Measurements from ENCODE around the gene SSH3.

SSH3 gene

GRCh38 chr11:67301313-67301921 is 1.9 kb upstream of the SSH3 start:
- FAIRE-seq (no peak), DNase-seq (ENCODE audit: insufficient read length, low spot score) (no peak)
- TF ChIP-seq, protein P1, sequence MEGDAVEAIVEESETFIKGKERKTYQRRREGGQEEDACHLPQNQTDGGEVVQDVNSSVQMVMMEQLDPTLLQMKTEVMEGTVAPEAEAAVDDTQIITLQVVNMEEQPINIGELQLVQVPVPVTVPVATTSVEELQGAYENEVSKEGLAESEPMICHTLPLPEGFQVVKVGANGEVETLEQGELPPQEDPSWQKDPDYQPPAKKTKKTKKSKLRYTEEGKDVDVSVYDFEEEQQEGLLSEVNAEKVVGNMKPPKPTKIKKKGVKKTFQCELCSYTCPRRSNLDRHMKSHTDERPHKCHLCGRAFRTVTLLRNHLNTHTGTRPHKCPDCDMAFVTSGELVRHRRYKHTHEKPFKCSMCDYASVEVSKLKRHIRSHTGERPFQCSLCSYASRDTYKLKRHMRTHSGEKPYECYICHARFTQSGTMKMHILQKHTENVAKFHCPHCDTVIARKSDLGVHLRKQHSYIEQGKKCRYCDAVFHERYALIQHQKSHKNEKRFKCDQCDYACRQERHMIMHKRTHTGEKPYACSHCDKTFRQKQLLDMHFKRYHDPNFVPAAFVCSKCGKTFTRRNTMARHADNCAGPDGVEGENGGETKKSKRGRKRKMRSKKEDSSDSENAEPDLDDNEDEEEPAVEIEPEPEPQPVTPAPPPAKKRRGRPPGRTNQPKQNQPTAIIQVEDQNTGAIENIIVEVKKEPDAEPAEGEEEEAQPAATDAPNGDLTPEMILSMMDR (IDR thresholded peaks at IDR 0.05; ENCODE audit: insufficient read depth, missing control alignments), result no peak

GRCh38 chr11:67301951-67302516 is 1.3 kb upstream of the SSH3 start:
- DNase-seq (ENCODE audit: insufficient read length, low spot score) (no peak), FAIRE-seq (no peak)
- TF ChIP-seq, protein P1 (IDR thresholded peaks at IDR 0.05; ENCODE audit: insufficient read depth, missing control alignments), result no peak

DNA sequence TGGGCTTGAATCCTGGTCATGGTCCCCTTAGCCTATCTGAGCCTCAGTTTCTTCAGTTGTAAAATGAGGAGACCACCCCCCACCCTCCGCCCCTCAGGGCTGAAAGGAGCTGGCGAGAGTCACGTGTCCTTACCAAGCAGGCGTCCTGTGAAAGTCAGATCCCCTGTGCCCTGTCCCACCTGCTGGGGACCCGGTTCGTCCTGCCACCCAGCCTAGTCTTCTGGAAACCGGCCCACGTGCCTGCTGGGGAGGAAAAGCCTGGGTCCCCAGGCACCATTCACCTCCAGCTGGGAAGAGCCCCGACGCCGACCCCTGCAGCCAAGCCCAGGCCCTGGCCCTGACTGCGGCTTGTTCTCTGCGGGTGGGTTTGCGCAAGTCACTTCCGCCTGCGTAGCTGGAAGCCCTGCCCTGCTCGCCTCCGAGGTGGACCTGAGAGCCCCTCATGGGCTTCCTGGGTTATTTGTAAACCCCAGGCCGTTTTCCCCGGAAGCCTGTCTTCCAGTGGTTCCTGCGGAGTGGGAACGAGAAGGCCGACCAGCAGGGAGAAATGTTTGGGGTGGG is 679 bp upstream of the SSH3 start:
- TF ChIP-seq, protein P1 (IDR thresholded peaks at IDR 0.05; ENCODE audit: insufficient read depth, missing control alignments), result no peak
- FAIRE-seq (no peak), DNase-seq (ENCODE audit: insufficient read length, low spot score) (no peak)

- DNase-seq (ENCODE audit: insufficient read length, low spot score) (no peak), FAIRE-seq (no peak)
- TF ChIP-seq, protein P1 (IDR thresholded peaks at IDR 0.05; ENCODE audit: insufficient read depth, missing control alignments), result no peak
Observed at GRCh38 chr11:67303835-67304411, 593 bp downstream of the SSH3 start.

GRCh38 chr11:67304511-67305113 is 1.3 kb downstream of the SSH3 start:
- no peak for DNase-seq (ENCODE audit: insufficient read length, low spot score)
- TF ChIP-seq, protein P1 (IDR thresholded peaks at IDR 0.05; ENCODE audit: insufficient read depth, missing control alignments), result no peak
- FAIRE-seq, result no peak

- no peak for FAIRE-seq
- TF ChIP-seq, protein P1 (IDR thresholded peaks at IDR 0.05; ENCODE audit: insufficient read depth, missing control alignments), result no peak
Observed at GRCh38 chr11:67306769-67307544, 3.6 kb downstream of the SSH3 start.

More at GRCh38 chr11:67306769-67307544, 3.6 kb downstream of the SSH3 start:
- DNase-seq (ENCODE audit: insufficient read length, low spot score), result no peak

All from D721Med (cell line).